GM23338 (cell line): ENCODE results near the gene SLC6A12. TPM values are rescaled to one million over a fixed set of nuclear protein-coding genes. Genes with fewer than 3 reads are reported as not detected.

Experiments
- ATAC-seq: fragments of 200-7000 bp; cut with Tn5 transposase; 3 replicates; pipeline ENCODE4 v1.9.1; 2020
- DNase-seq: peaks from one replicate; pipeline ENCODE4 v3.0.0-alpha.2; 2015; ENCODE audit warnings: low spot score
- H2AFZ ChIP-seq: fragments of 200-600 bp; sonication (generic); 2 replicates; pipeline ENCODE4 v1.8.0; 2016; ENCODE audit warnings: antibody characterized with exemption, mild to moderate bottlenecking, moderate library complexity
- H3F3A ChIP-seq: fragments of 200-600 bp; sonication (generic); replicated peaks from 2 replicates; pipeline ENCODE4 v1.8.0; 2017; ENCODE audit warnings: antibody characterized with exemption, mixed run types, low read depth
- H3K27ac ChIP-seq: fragments of 200-600 bp; sonication (generic); 2 replicates; pipeline ENCODE4 v1.6.1; 2016; ENCODE audit warnings: low read depth
- H3K27me3 ChIP-seq: fragments of 200-600 bp; sonication (generic); 2 replicates; pipeline ENCODE4 v1.8.0; 2016; ENCODE audit warnings: mild to moderate bottlenecking, mixed run types, moderate library complexity; ENCODE audit not compliant: insufficient read depth
- H3K36me3 ChIP-seq: fragments of 200-600 bp; sonication (generic); 2 replicates; pipeline ENCODE4 v1.8.0; 2016; ENCODE audit warnings: mild to moderate bottlenecking; ENCODE audit not compliant: insufficient read depth
- H3K4me1 ChIP-seq: fragments of 200-600 bp; sonication (generic); 2 replicates; pipeline ENCODE4 v1.8.0; 2016; ENCODE audit warnings: mild to moderate bottlenecking, moderate library complexity; ENCODE audit not compliant: insufficient read depth
- H3K4me2 ChIP-seq: fragments of 200-600 bp; sonication (generic); 2 replicates; pipeline ENCODE4 v1.7.1; 2017; ENCODE audit warnings: mixed run types
- H3K4me3 ChIP-seq: fragments of 200-600 bp; sonication (generic); 2 replicates; pipeline ENCODE4 v1.6.1; 2016; ENCODE audit warnings: mixed run types
- H3K79me2 ChIP-seq: fragments of 200-600 bp; sonication (generic); replicated peaks from 2 replicates; pipeline ENCODE4 v1.8.0; 2017; ENCODE audit warnings: mild to moderate bottlenecking; ENCODE audit not compliant: insufficient read depth
- H3K9me2 ChIP-seq: fragments of 200-600 bp; sonication (generic); 2 replicates; pipeline ENCODE4 v1.8.0; 2017; ENCODE audit not compliant: insufficient read depth
- H4K20me1 ChIP-seq: fragments of 200-600 bp; sonication (generic); replicated peaks from 2 replicates; pipeline ENCODE4 v1.8.0; 2017; ENCODE audit warnings: mild to moderate bottlenecking; ENCODE audit not compliant: insufficient read depth
- H3K27ac Mint-ChIP-seq: 2 replicates; pipeline ENCODE4 v1.8.0; 2020; ENCODE audit warnings: inconsistent platforms, mild to moderate bottlenecking, moderate library complexity, mixed read lengths
- H3K27me3 Mint-ChIP-seq: 3 replicates; pipeline ENCODE4 v1.8.0; 2022; ENCODE audit warnings: low read depth, mild to moderate bottlenecking, moderate library complexity, mixed read lengths, inconsistent platforms; ENCODE audit not compliant: insufficient read depth, poor library complexity
- H3K36me3 Mint-ChIP-seq: 3 replicates; pipeline ENCODE4 v1.8.0; 2021; ENCODE audit warnings: low read depth, mild to moderate bottlenecking, inconsistent platforms, moderate library complexity, mixed read lengths
- H3K4me1 Mint-ChIP-seq: 3 replicates; pipeline ENCODE4 v1.8.0; 2020; ENCODE audit warnings: mild to moderate bottlenecking, inconsistent platforms, mixed read lengths
- H3K4me3 Mint-ChIP-seq: 3 replicates; pipeline ENCODE4 v1.8.0; 2021; ENCODE audit warnings: moderate library complexity, mild to moderate bottlenecking, inconsistent platforms, mixed read lengths
- H3K9me3 Mint-ChIP-seq: 3 replicates; pipeline ENCODE4 v1.8.0; 2020; ENCODE audit warnings: moderate library complexity, mild to moderate bottlenecking, inconsistent platforms, mixed read lengths
- CREB1 ChIP-seq: fragments of 250-450 bp; sonication (Bioruptor Pico); IDR thresholded peaks from 2 replicates; pipeline ENCODE4 v1.5.0; 2020; ENCODE audit warnings: low read depth, mild to moderate bottlenecking, moderate library complexity
- CTCF ChIP-seq, 2 experiments: fragments of 200-600 bp in 1 of 2; sonication (generic) in 1 of 2; conservative IDR thresholded peaks; 2 replicates each; pipeline versions ENCODE4 v1.5.1 to v1.6.1; 2016 to 2017; ENCODE audit warnings: antibody characterized with exemption in 2 of 2, low read depth in 2 of 2, mild to moderate bottlenecking in 2 of 2, moderate library complexity in 1 of 2
- ETS1 ChIP-seq: IDR thresholded peaks from 2 replicates; pipeline ENCODE4 v1.6.1; 2016; ENCODE audit warnings: antibody characterized with exemption
- EZH2 ChIP-seq: fragments of 200-600 bp; sonication (generic); IDR thresholded peaks from one replicate; pipeline ENCODE4 v1.8.0; 2017; ENCODE audit warnings: antibody characterized with exemption, mild to moderate bottlenecking, low read depth; ENCODE audit not compliant: unreplicated experiment
- EZH2phosphoT487 ChIP-seq: fragments of 200-600 bp; sonication (generic); IDR thresholded peaks from one replicate; pipeline ENCODE4 v1.8.1; 2018; ENCODE audit warnings: antibody characterized with exemption; ENCODE audit not compliant: unreplicated experiment
- POLR2AphosphoS5 ChIP-seq: IDR thresholded peaks from 2 replicates; pipeline ENCODE4 v1.6.1; 2016; ENCODE audit warnings: antibody characterized with exemption, low read depth
- STAT1 ChIP-seq: IDR thresholded peaks from one replicate; pipeline ENCODE4 v1.6.1; 2016; ENCODE audit warnings: antibody characterized with exemption; ENCODE audit not compliant: unreplicated experiment
- ZNF114 ChIP-seq: fragments of 250-450 bp; sonication (Bioruptor Pico); IDR thresholded peaks from 2 replicates; pipeline ENCODE4 v1.5.0; 2020; ENCODE audit warnings: mild to moderate bottlenecking, moderate library complexity
- ZNF331 ChIP-seq: fragments of 250-450 bp; sonication (Bioruptor Pico); IDR thresholded peaks from 2 replicates; pipeline ENCODE4 v1.5.0; 2020; ENCODE audit warnings: low read depth, mild to moderate bottlenecking, moderate library complexity
- polyA plus RNA-seq: library from polyadenylated mRNA; unstranded; fragments of >200 nt; fragmentation: Nextera tagmentation; extraction: Ambion mirVana; gene quantifications from 2 replicates; pipeline ENCODE4 v1.2.1, GENCODE V29; 2016
- total RNA-seq: library from RNA; depleted of rRNA; stranded (reverse); fragments of >200 nt; shearing (Covaris generic); gene quantifications from 2 replicates; pipeline ENCODE4 v1.2.3, GENCODE V29; 2014
- TF ChIP-seq, protein P1 (sequence below): IDR thresholded peaks from one replicate; pipeline ENCODE4 v1.6.1; 2018; ENCODE audit warnings: antibody characterized with exemption; ENCODE audit not compliant: unreplicated experiment

SLC6A12 gene
- total and polyA plus RNA-seq, 2 experiments from 2014 or later = 0.56 TPM; not detected in 1

DNA sequence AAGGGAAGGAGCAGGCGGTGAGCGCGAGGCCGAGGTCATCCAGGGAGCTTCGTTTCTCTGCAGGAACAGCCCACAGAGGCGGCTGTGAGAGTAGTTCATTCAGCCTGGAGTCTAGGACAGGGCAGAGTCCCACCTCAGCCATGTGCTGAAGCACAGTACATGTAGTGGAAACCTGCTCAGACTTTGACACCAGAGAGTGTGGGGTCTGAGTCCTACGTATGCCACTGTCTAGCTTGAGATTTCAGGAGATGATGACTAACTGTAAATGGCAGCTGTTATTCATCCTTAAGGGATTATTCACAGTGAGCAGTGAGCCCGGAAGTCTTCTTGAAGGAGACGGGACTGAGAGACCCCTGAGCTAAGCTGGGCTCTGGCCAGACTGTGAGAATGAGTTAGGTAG, 49.6 kb upstream of the SLC6A12 start (continued):
- TF ChIP-seq CTCF (conservative IDR thresholded peaks at IDR 0.05; ENCODE audit: low read depth in 2 of 2) (no peak), EZH2phosphoT487 (no peak), ZNF331 (CRISPR knock-in tag) (no peak), ZNF114 (CRISPR knock-in tag) (no peak), STAT1 (no peak), CREB1 (CRISPR knock-in tag) (no peak), POLR2AphosphoS5 (no peak), ETS1 (no peak)
- TF ChIP-seq, protein P1, sequence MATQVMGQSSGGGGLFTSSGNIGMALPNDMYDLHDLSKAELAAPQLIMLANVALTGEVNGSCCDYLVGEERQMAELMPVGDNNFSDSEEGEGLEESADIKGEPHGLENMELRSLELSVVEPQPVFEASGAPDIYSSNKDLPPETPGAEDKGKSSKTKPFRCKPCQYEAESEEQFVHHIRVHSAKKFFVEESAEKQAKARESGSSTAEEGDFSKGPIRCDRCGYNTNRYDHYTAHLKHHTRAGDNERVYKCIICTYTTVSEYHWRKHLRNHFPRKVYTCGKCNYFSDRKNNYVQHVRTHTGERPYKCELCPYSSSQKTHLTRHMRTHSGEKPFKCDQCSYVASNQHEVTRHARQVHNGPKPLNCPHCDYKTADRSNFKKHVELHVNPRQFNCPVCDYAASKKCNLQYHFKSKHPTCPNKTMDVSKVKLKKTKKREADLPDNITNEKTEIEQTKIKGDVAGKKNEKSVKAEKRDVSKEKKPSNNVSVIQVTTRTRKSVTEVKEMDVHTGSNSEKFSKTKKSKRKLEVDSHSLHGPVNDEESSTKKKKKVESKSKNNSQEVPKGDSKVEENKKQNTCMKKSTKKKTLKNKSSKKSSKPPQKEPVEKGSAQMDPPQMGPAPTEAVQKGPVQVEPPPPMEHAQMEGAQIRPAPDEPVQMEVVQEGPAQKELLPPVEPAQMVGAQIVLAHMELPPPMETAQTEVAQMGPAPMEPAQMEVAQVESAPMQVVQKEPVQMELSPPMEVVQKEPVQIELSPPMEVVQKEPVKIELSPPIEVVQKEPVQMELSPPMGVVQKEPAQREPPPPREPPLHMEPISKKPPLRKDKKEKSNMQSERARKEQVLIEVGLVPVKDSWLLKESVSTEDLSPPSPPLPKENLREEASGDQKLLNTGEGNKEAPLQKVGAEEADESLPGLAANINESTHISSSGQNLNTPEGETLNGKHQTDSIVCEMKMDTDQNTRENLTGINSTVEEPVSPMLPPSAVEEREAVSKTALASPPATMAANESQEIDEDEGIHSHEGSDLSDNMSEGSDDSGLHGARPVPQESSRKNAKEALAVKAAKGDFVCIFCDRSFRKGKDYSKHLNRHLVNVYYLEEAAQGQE = no peak

DNA sequence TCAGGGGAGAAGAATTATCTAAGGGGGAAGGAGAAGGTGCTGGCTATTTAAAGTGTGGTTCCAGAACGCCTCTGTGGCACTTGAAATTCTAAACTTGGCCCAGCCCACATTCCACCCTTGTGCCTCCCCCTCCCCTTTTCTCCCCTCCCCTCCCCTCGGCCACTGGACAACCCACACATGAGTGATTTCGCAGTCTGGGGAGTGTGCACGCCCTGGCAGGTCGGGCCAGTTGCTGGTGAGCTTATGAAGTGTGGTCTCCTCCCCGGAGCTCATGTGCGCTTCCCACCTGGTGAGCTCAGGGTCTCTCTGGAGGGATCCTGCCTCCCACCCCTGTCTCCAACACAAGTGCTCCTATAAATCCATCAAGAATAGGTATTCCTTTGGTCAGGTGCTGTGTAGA, 48.9 kb upstream of the SLC6A12 start, which contains the start of gene SLC6A13:
Gene SLC6A13 (minus strand): TSS at position 20 of the 400 bp plus-strand sequence. CDS start 2,784 bp downstream, outside the sequence.
- Mint-ChIP-seq H3K4me3 (no peak within 1 kb of the TSS), H3K4me1 (peaks cover 4% of the 10 kb centered on the region; the same call in 2 of the 3 replicates), H3K9me3 (no peaks in the 10 kb centered on the region), H3K36me3 (no peaks in the 10 kb centered on the region), H3K27me3 (peaks cover 5% of the 10 kb centered on the region), H3K27ac (no peak within 1 kb of the TSS)
- no peaks in the 10 kb centered on the region for H3K36me3 ChIP-seq
- no peaks in the 10 kb centered on the region for H3K79me2 ChIP-seq
- no peaks in the 10 kb centered on the region for H3F3A ChIP-seq
- no peaks in the 10 kb centered on the region for H4K20me1 ChIP-seq
- H2AFZ ChIP-seq = no peak within 1 kb of the TSS
- H3K4me2 ChIP-seq = no peak within 1 kb of the TSS
- no peak within 1 kb of the TSS for H3K4me3 ChIP-seq
- no peak within 1 kb of the TSS for H3K27ac ChIP-seq
- no peaks in the 10 kb centered on the region for H3K4me1 ChIP-seq
- H3K27me3 ChIP-seq = no peaks in the 10 kb centered on the region
- no peaks in the 10 kb centered on the region for H3K9me2 ChIP-seq
- DNase-seq = no peak
- ATAC-seq = no peak; the same call in 2 of the 3 replicates
- TF ChIP-seq EZH2 = no peak
- no peak for TF ChIP-seq ZNF331 (CRISPR knock-in tag)
- TF ChIP-seq, protein P1 = no peak
- TF ChIP-seq ETS1 = no peak
